Thoracic aorta (tissue), 2 donors: ENCODE results near the gene MOK. TPM values are rescaled to one million over a fixed set of nuclear protein-coding genes. Genes with fewer than 3 reads are reported as not detected.

Experiments
- ATAC-seq: fragments of 150-250 bp; one replicate; pipeline ENCODE4 v1.8.0; 2017; ENCODE audit warnings: low read depth; ENCODE audit not compliant: insufficient number of reproducible peaks, low FRiP score
- DNase-seq: peaks from one replicate; pipeline ENCODE4 v3.0.0-alpha.2; 2020; ENCODE audit warnings: low spot score
- H3K27ac ChIP-seq, 2 donors: fragments of 200-600 bp; sonication (generic); 1 replicate in 1 of 2; 2 replicates in 1 of 2; pipeline ENCODE4 v1.5.1; 2016; ENCODE audit warnings: mild to moderate bottlenecking in 2 of 2, moderate library complexity in 2 of 2
- H3K27me3 ChIP-seq: fragments of 200-600 bp; sonication (generic); replicated peaks from 2 replicates; pipeline ENCODE4 v1.6.0; 2016; ENCODE audit warnings: mild to moderate bottlenecking; ENCODE audit not compliant: insufficient read depth
- H3K36me3 ChIP-seq: fragments of 200-600 bp; sonication (generic); one replicate; pipeline ENCODE4 v1.5.1; 2016
- H3K4me1 ChIP-seq, 2 donors: fragments of 200-600 bp; sonication (generic); 1 replicate in 1 of 2; 2 replicates in 1 of 2; pipeline versions ENCODE4 v1.5.1 to v1.6.0; 2016; ENCODE audit warnings: low read depth in 2 of 2, mild to moderate bottlenecking in 1 of 2; ENCODE audit not compliant: control insufficient read depth in 1 of 2
- H3K4me3 ChIP-seq: fragments of 200-600 bp; sonication (generic); 2 replicates; pipeline ENCODE4 v1.5.1; 2016; ENCODE audit warnings: mild to moderate bottlenecking
- H3K9me3 ChIP-seq: fragments of 200-600 bp; sonication (generic); 2 replicates; pipeline ENCODE4 v1.5.1; 2016
- total RNA-seq, 2 donors: library from RNA; depleted of rRNA; stranded (reverse); fragments of >200 nt; gene quantifications; one replicate each; pipeline versions ENCODE4 v1.1.0 to v1.2.3, GENCODE V29; 2016
- TF ChIP-seq, protein P1 (sequence below): fragments of 200-600 bp; sonication (generic); IDR thresholded peaks from one replicate; pipeline ENCODE4 v1.5.1; 2019; ENCODE audit warnings: antibody characterized with exemption

Gene MOK
- total RNA-seq, 2 donors from 2014 or later = 15.0 to 41.0 TPM

DNA sequence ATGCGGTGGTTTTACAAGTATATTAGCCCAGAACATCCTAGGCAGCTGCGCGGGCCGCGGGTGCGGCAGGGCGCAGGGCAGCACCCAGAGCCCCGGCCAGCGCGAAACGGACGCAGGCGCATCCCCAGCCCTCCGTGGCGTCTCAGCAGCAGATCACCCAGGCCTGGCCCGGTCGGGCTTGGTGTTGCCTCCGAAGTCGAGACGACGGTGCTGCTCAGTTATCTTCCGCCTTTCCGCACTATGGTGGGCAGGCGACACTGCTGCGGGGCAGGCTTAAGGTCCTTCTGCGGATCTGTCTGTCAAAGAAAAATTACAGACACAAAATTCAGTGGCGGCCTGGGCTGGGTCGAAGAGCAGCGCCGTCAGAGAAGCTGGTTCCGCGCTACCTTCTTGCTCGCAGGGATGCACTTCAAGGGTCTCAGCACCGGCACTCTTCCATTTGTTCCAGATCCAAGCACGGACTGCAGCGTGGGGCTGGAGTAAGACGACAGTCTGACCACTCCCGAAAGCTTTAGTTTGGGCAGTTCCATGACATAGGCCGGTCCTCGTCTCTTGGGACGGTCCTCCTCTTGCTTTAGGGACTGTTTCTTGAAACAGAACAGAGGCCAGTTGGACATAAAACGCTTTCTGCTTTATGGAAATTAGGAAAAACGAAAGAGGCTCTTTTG lies 75.8 kb downstream of the MOK start:
- Histone ChIP-seq H3K9me3 (no peaks in the 10 kb centered on the region), H3K36me3 (peaks cover 4% of the 10 kb centered on the region), H3K4me3 (no peak overlapping the region), H3K27ac (no peak overlapping the region), H3K27me3 (no peaks in the 10 kb centered on the region), H3K4me1 (no peaks in the 10 kb centered on the region)
- DNase-seq (no peak), ATAC-seq (no peak)
- TF ChIP-seq, protein P1, sequence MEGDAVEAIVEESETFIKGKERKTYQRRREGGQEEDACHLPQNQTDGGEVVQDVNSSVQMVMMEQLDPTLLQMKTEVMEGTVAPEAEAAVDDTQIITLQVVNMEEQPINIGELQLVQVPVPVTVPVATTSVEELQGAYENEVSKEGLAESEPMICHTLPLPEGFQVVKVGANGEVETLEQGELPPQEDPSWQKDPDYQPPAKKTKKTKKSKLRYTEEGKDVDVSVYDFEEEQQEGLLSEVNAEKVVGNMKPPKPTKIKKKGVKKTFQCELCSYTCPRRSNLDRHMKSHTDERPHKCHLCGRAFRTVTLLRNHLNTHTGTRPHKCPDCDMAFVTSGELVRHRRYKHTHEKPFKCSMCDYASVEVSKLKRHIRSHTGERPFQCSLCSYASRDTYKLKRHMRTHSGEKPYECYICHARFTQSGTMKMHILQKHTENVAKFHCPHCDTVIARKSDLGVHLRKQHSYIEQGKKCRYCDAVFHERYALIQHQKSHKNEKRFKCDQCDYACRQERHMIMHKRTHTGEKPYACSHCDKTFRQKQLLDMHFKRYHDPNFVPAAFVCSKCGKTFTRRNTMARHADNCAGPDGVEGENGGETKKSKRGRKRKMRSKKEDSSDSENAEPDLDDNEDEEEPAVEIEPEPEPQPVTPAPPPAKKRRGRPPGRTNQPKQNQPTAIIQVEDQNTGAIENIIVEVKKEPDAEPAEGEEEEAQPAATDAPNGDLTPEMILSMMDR = no peak

DNA sequence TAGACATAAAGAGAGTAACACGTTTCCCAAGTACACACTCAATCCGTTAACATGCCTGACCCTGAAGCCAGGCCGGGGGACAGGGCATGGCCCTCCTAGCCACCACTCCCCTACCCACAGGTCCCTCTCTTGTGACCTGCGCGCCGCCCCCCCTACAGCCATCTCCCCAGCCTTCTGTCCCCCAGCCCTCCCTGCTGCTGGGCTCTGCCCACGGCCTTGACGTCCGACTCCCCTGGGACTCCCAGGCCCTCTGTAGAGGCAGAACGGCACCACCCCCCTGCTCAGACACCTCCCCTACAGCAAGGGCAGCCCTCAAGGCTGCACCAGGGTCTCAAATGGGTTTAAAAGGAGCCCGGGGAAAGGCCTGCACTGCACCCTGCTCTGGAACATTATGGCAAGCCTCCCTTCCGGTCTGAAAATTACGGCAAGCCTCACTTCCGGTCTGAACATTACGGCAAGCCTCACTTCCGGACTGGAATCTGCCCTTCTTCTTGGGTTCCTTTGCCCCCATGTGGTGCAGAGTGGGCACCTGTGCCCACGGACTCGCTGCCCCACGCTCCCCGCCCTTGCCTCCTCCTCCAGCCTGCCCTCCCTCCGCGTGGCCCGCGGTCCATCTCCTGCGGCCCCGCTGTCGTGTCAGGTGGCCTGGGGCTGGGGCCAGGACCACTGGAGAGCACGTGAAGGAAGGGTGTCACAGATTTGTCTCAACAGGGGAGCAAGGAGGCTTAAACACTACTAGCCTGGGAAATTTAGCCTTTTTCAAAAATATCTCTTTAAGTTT lies 77.6 kb downstream of the MOK start:
- H3K36me3 ChIP-seq = peaks cover 8% of the 10 kb centered on the region
- DNase-seq (no peak), ATAC-seq (no peak)
- TF ChIP-seq, protein P1 = no peak
- no peak overlapping the region for H3K4me3 ChIP-seq
- H3K27me3 ChIP-seq = no peaks in the 10 kb centered on the region
- H3K9me3 ChIP-seq = no peaks in the 10 kb centered on the region
- H3K4me1 ChIP-seq = no peaks in the 10 kb centered on the region
- H3K27ac ChIP-seq = no peak overlapping the region

DNA sequence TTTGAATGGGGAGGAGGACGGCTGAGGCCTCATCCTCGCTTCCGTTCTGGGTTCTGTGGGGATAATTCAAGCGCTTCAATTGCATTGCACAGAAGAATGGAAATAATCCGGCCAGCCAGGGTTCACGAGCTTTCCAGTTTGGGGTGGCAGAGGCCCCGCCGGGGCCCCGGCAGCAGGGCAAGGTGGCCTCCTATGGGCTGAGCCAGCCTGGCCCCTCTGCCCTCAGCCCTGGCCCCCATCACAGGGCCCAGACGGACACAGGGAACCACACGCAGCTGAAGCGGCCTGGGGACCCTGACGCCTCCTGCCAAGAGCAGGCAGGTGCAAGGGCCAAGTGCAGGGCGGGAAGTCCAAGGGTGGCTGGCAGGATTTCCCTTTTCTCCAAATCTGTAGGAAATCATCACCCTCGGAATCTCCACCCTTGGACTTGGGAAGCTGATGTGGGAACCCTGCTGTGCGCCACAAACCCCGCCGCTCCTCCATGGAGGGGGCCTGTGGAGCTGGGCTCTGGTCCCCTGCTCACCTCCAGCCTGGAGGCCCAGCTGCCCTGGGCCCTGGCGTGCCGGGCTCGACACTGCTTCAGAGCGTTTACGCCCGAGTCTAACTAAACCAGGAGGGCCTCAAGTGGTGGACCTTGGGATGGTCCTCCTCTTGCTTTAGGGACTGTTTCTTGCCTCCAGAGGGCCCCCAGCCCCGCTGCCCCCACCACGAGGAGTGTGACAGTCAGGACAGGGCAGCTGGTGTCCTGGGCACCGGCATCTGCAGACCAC lies 78.4 kb downstream of the MOK start:
- no peak for DNase-seq
- peaks cover 9% of the 10 kb centered on the region for H3K36me3 ChIP-seq

DNA sequence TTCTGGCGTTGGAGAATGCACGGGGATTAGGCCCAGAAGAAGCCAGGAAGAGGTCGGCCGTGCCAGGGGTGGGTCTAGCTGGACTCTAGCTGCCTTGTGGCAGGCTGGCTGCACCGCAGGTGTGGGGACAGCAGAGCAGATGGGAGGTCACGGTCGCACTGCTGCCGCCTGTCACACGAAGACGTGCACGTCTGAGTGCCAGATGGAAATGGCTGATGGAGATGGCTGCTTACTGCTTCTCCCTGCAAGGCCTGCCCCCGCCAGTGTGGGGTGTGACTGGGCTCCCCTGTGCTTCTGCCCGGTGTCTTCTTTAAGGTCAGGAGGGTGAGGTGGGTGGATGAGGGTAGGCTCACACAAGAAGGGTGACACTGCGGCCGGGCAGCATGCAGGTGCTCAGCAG lies 79.0 kb downstream of the MOK start:
- Histone ChIP-seq H3K36me3 (peaks cover 9% of the 10 kb centered on the region), H3K4me3 (no peak overlapping the region), H3K27ac (no peak overlapping the region), H3K27me3 (no peaks in the 10 kb centered on the region), H3K9me3 (no peaks in the 10 kb centered on the region), H3K4me1 (no peaks in the 10 kb centered on the region)
- ATAC-seq (no peak), DNase-seq (no peak)
- TF ChIP-seq, protein P1 = no peak

More for the DNA sequence above, 78.4 kb downstream of the MOK start:
- TF ChIP-seq, protein P1 = no peak
- Histone ChIP-seq H3K27me3 (no peaks in the 10 kb centered on the region), H3K4me1 (no peaks in the 10 kb centered on the region), H3K27ac (no peak overlapping the region), H3K4me3 (no peak overlapping the region), H3K9me3 (no peaks in the 10 kb centered on the region)
- ATAC-seq = no peak

DNA sequence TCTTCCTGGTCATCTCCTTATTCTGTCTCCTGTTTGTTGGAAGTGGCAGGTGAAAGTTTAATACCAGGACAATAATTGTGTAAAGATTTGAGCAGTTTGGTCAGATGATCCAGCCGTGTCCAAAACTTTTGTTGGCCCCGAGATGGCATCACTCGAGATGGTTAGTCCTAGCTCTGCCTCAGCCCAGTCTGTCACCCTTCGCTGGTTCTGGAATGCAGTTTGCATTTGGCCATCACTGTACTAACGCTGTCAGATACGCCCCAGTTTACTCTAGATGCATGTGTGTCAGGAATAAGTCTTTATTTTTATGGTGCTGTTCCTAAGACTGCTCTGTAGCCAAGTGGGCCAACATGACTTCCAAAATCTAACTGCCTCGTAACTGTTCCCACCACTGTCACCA lies 79.6 kb downstream of the MOK start:
- DNase-seq (no peak), ATAC-seq (no peak)
- TF ChIP-seq, protein P1 = no peak
- H3K27me3 ChIP-seq = no peaks in the 10 kb centered on the region
- H3K4me1 ChIP-seq = no peaks in the 10 kb centered on the region
- no peak overlapping the region for H3K4me3 ChIP-seq
- no peaks in the 10 kb centered on the region for H3K9me3 ChIP-seq
- H3K27ac ChIP-seq = no peak overlapping the region
- H3K36me3 ChIP-seq = peaks cover 9% of the 10 kb centered on the region
